Kasumi-1 (cell line): ENCODE data around the gene MS4A4E.
"Not testable (repeated sequence)": the region's sequence is repeated elsewhere in the genome, so short reads cannot be mapped to it uniquely, and the experiment has no call there.

Experiments used
- DNase-seq, 2 experiments: peaks; one replicate each; lab custom pipeline; 2025; lab: John Stamatoyannopoulos, UW

The MS4A4E gene

DNA sequence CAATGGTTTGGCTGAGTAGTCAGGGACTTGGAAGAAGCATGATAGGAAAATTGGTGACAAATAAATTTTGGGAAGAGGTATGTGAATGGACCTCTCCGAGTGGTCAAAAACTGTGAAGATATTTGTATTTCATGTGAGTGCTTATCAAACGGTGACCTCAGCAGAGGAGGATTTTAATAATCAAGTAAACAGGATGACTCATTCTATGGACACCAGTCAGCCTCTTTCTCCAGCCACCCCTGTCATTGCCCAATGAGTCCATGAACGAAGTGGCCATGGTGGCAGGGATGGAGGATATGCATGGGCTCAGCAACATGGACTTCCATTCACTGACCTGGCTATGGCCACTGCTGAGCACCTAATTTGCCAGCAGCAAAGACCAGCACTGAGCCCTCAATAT is 21.2 kb downstream of the MS4A4E start:
- DNase-seq: no peak

DNA sequence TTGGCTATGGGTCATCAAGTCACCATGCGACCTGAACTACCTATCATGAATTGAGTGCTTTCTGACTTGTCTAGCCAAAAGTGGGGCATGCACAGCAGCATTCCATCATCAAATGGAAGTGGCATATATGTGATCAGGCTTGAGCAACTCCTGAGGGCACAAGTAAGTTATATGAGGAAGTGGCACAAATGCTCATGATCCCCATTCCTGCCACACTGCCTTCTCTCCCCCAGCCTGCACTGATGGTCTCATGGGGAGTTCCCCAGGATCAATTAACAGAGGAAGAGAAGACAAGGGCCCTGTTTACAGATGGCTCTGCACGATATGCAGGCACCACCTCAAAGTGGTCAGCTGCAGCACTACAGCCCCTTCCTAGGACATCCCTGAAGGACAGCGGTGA is 21.8 kb downstream of the MS4A4E start:
- DNase-seq: no peak

DNA sequence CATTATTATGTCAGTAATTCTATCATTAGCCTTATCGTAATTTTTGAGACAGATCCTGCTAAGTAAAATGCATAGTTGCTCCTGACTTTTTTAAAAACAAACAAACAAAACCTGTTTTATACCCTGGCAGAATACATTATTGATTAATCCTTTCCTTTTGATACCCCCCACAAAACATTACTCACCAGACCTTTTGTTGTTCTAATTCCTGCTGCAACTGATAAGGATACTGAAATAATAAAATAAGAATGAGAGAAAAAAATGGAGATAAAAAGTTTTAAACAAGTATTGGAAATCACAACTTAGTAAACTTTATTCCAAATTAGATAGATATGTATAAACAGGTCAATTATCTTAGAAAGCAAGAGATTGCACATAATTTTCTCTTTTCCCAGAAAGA is 28.6 kb downstream of the MS4A4E start:
- no peak for DNase-seq

DNA sequence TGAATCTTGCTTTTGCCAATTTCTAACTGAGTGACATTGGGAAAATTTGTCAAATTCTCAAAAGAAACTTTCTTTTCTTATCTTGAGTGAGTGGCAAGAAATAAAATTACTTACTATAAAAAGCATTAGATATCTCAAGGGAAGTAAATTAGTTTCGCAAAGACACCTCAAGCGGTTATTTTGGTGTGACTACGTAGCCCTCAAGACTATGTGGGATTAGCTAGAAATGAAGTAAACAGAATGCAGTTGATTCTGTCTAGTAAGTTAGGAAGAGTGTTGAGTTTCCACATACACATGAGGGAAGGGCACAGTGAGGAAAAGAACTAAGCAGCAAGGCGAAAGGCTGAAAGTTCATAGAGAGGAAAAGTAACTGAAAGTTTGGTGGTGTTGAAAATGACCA is 31.7 kb downstream of the MS4A4E start:
- no peak for DNase-seq

- no peak for DNase-seq
These were observed 33.0 kb downstream of the MS4A4E start for GRCh38 chr11:60209977-60210376.

DNA sequence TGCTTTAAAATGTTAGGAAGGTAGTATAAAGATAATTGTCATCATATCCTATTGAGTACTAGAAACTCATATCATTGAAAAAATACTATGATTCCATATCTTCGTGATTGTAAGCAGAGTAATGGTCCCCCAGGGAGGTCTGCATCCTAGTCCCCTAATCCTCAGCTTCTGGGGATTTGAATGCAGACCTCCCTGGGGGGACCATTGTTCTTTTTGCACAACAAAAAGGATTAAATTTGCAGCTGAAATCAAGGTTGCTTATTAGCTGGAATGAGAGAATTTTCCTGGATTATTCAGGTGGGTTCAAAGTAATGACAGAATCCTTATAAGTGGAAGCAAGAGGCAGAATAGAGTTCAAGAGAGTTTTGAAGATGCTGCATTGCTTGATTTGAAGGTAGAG is 34.0 kb downstream of the MS4A4E start:
- DNase-seq: no peak

DNA sequence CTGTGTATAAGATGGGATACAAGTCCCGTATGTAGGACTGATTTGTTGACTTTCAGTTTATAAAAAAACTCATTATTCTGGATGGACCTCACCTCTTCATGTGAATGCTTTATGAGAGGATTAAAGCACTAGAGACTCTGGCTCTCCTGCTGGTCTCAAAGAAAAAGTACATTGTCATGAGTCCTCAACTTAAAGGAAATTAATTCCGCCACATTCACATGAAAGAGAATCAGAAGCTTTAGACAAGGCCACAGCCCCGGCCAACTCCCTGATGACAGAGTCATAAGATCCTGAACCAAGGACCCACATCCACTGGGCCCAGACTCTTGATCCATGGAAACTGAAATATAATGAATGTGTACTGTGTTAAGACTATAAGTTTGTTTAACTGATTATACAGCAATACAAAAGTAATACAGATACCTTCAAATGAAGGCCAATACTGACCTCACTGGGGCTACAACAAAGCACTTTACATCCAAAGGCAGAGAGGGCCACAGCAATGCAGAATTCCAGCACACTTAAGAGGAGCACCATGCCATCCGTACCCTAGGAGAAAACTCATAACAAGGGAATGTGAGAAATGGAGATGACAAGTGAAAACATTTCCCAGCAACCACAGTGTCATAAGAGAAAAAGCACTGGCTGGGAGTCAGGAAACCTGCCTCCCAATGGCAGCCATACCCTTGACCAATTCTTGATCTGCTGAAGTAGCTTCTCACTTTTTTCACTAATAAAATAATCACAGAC is 34.6 kb downstream of the MS4A4E start:
- DNase-seq: no peak

DNA sequence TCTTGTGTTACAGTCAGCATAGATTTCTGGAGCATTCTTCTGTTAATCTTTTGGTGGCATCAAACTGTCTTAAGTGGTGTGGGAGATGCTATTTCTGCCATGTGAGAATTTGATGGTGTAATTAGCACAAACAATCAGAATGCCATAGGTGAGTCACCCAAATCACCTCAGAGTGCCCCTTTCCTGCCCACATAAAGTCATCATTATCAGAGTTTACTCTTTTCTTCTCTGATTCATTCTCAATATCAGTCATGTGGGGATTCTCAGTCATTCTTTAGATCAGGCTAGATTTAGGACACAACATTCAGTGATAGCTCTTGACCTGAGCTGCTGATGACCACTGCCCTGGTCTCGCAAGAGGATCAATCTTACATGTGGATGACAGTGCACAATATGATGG is 36.3 kb downstream of the MS4A4E start:
- no peak for DNase-seq

GRCh38 chr11:60204922-60205321 is 38.0 kb downstream of the MS4A4E start:
- no peak for DNase-seq

GRCh38 chr11:60201334-60201733 is 41.6 kb downstream of the MS4A4E start:
- not testable (repeated sequence) for DNase-seq

GRCh38 chr11:60197442-60197841 is 45.5 kb downstream of the MS4A4E start:
- no peak for DNase-seq

DNA sequence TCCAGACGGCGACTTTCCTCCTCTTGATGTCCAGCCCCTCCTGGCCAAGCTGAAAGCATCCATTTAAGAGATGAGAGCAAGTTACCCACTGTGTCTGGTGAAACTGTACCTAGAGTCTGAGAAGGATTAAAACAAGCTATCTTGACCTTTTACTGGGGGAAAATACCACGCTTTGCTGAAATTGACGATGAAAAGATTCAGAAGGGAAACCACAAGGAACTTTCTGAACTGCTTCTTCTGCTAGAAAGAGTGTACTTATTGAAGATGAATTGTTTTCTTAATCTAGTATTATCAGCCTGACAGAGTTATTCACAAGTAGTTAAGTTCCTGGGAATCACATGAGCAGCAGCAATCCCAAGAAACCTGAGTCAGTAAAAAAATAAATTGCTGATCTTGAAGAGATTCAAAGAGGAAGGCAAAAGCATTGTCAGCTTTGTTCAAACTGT is 47.0 kb downstream of the MS4A4E start:
- no peak for DNase-seq

DNA sequence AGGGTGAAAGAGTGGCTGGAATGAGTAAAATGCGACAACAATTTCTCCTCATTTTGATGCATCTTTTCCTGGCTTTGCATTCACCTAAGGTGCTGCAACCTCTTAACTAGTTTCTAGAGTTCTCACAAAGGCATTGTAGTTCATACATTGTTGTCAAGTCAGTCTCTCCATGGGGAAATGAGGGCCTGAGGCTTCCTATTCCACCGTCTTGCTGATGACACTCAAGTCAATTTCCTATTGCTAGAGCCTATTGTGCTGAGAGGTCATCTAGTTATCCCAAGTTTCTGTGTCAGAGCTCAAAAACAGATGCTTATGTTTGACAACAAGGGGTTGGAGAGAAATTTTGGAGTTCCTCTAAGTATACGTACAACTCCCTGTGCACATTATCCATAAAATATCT is 48.4 kb downstream of the MS4A4E start:
- DNase-seq: no peak

DNA sequence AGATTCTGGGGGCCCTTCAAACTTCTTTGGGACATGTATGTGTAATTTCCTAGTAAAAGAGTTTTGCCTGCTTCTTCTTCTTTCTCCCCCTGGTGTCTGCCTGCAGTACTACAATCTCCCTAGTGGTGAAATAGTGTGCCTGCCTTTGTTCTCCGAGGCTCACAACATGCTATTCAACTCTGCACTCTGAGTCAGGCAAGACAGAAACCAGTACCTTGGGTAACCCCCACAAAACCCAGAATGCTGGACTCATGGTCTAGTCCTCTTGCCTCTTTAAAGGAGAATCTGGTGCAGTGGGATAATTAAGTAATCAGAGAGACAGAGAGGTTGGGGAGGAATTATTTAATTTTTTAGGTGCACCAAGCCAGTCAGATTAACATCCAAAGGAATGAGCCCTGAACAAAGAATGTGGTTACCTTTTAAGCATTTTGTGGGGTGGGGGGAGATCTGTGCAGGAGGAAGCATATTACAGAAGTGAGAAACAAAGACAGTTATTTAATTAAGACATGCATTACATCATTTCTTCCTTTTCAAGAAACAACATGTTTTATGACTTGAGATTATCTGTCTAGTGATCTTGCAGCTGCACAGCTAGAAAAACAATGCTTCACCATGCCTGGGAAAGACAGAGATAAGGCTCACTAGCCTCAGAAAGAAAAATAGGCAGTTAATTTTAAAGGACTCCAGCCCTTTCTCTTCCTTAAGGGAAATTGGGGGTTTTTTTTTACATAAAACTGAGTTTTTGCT is 49.1 kb downstream of the MS4A4E start:
- peak; percentile 78 to 92 for DNase-seq

DNA sequence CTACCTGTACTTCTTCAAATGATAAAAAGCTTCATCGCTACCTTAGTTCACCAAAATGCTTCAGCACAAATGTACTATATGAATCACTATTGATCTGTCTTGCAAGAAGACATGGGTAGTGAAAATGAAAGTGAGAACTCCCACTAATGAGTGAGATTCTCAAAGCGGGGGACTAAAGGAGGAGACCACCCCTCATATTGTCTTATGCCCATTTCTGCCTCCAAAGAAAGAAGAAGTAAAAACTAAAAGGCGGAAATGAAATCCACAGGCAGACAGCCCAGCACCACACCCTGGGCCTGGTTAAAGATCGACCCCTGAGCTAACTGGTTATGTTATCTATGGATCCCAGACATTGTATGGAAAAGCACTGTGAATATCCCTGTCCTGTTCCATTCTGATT is 50.4 kb downstream of the MS4A4E start:
- DNase-seq: not testable (repeated sequence)

DNA sequence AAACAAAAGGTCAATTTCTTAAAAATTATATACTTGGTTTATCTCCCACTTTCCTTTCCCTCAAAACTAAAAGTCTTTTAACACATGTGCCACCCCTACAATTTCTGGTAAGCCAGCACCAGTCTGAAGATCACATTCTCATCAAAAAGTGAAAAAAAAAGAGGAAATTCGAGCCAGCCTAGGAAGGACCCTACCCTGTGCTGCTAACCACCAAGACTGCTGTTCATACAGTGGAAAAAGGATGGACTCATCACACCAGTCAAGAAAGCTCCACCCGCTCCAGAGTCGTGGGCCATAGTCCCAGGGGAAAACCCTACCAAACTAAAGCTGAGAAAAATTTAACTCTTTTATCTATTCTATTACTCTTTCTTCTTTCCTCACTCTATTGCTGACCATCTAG is 54.5 kb downstream of the MS4A4E start:
- peak; percentile 61 to 72 for DNase-seq

DNA sequence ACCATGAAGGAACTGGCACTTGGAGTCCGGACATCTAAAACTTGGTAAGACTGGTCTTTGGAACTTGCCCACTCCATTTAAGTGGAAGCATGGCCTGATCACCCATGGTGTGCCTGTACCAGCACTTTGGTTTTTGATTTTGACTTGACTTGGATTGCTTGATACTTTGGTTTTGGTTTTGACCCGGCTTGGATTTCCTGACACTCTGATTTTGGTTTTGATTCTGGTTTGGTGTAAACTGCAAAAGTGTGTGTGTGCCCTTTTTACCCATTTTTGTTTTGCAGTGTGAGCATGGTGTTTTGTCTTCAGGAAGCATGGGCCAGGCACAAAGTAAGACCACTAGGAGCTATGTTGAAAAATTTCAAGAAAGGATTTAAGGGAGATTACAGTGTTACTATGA is 56.8 kb downstream of the MS4A4E start:
- not testable (repeated sequence) for DNase-seq

DNA sequence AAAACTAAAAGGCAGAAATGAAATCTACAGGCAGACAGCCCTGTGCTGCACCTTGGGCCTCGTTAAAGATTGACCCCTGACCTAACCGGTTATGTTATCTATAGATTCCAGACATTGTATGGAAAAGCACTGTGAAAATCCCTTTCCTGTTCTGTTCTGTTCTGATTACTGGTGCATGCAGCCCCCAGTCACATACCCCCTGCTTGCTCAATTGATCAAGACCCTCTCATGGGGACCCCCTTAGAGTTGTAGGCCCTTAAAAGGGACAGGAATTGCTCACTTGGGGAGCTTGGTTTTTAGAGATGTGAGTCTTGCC is 57.5 kb downstream of the MS4A4E start:
- DNase-seq: not testable (repeated sequence)

DNA sequence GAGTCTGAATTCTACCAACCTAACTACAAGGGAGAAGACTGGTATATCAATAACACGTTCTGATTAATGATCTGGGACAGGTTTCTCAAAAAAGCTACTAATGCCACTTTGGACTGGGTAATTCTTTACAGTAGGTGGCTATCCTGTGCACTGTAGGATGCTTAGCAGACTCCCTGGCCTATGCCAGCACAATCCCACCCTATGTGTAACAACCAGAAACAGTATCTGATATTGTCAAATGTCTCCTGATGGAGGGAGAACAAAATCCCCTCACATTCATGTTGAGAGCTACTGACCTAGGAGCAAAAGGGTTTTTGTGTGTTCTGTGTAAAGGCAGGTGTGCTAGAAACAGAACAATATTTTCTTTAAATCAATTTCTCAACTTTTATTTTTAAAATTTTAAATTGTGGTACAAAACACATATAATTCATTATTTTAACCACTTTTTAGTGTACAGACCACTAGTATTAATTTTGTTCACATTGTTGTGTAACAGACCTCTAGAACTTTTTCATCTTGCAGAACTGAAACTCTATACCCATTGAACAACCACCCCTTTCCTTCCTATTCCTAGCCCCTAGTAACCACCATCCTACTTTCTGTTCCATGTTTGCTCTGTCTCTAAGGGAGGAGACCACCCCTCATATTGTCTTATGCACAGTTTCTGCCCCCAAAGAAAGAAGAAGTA is 58.0 kb downstream of the MS4A4E start:
- no peak for DNase-seq

GRCh38 chr11:60183591-60184205 is 59.2 kb downstream of the MS4A4E start:
- peak; percentile 12 to 13 for DNase-seq

DNA sequence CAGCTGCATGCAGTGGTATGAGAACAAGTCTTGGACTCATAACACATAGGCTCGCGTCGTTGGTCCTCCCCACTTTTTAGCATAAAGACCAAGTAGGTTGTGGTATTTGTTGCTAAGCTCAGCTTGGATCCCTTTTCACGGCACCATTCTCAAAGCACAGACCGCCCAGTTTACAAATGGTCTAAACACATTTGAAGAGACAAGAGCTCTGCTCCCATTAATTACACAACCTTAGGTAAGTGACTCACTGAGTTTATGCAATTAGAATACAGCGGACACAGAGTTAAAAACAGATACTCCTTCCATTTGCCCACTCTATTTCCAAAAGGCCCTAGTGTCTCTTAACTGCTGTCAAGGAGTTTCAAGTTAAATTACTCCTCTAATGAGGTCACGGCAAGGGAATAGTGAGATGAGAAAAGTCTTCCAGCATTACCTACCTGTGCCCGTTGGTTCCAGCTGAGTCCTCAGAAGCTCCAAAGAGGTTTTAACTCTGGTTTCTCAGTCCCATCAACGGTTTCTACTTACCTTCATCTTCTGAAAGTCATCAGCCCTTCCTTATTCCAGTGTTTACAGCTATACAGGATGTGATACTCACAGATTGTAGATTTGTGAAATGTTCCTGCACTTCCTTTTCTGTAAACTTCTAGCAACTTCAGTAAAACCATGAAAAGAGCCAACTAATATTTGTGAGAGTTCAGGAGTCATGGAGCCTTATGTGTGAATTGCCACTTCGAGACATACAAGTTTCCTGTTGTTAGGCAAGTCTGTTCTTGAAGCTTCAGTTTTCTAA is 60.2 kb downstream of the MS4A4E start, which contains the start of gene MS4A6A:
MS4A6A (minus strand) TSS at position 543 of the 790 bp plus-strand sequence. CDS start 1,356 bp downstream, outside the sequence.
- peak in 1 of 2 experiments; percentile 20 for DNase-seq

GRCh38 chr11:60175860-60176275 is 67.1 kb downstream of the MS4A4E start:
- DNase-seq: no peak
